IPS-18c (cell line): ENCODE data around the gene GPATCH4.
A peak's percentile ranks its signal among the peaks of the same experiment; 100 is the strongest.
"Not testable (repeated sequence)": the region's sequence is repeated elsewhere in the genome, so short reads cannot be mapped to it uniquely, and the experiment has no call there.

ENCODE experiments used
- H3K4me3 ChIP-seq: 2 replicates; pipeline ENCODE4 v1.7.0; 2013; ENCODE audit warnings: low read depth, mild to moderate bottlenecking, low read length, moderate library complexity; ENCODE audit not compliant: insufficient read depth
- H3K9me3 ChIP-seq: one replicate; pipeline ENCODE4 v1.6.1; 2013; ENCODE audit warnings: mild to moderate bottlenecking, low read length, moderate library complexity; ENCODE audit not compliant: control insufficient read depth, insufficient read depth

The GPATCH4 gene

DNA sequence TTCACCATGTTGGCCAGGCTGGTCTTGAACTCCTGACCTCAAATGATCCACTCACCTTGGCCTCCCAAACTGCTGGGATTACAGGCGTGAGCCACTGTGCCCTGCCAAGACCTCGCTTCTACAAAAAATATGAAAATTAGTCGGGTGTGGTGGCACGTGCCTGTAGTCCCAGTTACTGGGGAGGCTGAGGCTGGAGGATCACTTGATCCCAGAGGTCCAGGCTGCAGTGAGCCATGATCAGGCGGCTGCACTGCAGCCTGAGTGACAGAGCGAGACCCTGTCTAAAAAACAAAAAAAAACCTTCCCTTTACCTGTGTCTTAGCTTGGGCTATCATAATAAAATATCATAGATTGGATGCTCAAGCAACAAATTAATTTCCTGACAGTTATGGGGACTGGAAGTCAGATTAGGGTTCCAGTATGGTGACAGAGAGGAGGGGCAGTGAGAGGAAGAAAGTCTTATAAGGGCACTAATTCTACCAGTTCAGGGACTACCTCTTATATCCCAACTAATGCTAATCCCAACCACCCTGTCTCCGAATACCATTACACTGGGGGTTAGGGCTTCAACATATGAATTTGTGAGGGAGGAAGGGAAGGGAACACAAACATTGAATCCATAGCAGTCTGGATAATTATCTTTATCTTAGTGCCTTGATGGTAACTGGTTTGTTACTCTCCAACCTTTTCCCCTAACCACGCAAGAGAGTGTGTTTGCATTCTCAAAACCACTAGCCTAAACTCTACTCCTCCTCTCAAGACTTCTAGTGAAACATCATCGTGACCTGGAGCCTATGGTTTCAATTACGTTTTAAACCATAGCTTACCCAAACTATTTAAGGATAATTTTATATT, 10.7 kb downstream of the GPATCH4 start:
- Histone ChIP-seq H3K9me3 (no peaks in the 10 kb centered on the region), H3K4me3 (no peak overlapping the region; the same call in 1 of the 2 replicates)

DNA sequence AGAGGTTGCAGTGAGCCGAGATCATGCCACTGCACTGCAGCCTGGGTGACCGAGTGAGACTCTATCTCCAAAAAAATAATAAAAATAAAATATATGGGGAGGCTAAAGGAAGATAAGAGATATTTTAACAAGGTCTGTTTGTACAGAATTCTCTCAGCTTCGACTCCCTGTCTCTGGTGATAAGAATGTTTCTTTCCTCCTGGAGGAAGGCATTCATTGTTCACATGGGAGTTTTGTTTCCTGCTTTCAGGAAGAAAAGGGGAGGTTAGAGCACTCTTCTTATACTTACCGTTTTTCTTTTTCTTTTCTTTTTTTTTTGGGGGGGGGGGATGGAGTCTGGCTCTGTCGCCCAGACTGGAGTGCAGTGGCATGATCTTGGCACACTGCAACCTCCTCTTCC, 11.7 kb downstream of the GPATCH4 start:
- H3K4me3 ChIP-seq = no peak overlapping the region
- H3K9me3 ChIP-seq = no peaks in the 10 kb centered on the region

DNA sequence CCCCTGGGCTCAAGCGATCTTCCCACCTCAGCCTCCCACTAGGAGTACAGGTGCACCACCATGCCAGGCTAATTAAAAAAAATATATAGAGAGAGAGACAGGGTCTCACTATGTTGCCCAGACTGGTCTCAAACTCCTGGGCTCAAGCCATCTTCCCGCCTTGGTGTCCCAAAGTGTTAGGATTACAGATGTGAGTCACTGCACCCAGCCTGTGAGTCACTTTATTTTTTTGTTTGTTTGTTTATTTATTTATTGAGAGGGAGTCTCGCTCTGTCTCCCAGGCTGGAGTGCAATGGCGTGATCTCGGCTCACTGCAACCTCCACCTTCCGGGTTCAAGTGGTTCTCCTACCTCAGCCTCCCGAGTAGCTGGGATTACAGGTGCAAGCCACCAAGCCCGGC, 13.4 kb downstream of the GPATCH4 start:
- not testable (repeated sequence) for H3K4me3 ChIP-seq, H3K9me3 ChIP-seq

DNA sequence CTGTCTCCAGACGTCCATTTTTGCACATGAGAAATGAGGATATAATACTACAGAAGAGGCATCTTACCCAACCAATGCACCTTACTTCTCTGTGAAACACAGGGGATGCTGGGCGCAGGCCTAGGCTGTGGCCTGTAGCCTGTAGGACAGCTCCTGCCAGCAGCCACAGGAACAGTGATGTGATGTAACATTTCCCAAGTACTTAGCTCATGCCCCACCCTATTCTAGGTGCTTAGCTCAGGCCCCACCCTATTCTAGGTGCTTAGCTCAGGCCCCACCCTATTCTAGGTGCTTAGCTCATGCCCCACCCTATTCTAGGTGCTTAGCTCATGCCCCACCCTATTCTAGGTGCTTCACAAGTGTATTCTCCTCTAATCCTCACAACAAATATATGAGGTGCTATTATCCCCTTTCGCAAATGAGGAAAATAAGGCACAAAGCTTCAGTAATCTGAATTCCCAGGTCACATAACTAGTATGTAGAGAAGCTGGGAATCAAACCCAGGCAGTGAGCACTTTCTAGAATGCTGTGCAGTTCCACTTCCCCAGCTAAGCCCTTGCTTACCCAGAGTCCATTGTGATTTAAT, 14.3 kb downstream of the GPATCH4 start:
- Histone ChIP-seq H3K9me3 (no peaks in the 10 kb centered on the region), H3K4me3 (no peak overlapping the region)

DNA sequence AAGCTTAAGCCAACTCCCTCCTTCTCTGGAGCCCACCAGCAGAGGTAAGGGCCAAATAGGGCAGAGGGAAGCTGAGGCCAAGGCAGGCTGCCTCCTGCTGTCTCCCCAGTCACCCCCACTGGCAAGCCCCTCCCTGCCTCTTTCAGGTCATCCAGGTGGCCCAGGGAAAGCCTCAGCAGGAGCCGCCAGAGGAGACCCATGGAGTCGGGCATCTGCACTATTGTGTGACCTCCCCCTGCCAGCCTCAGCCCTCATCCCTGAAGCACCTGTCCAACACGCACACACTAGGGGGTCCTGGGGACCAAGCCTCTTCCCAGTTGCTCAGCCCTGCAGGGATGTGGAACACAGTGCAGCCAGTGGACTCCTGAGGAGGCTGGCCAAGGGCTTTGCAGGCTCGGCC, 15.0 kb downstream of the GPATCH4 start:
- Histone ChIP-seq H3K4me3 (no peak overlapping the region), H3K9me3 (no peaks in the 10 kb centered on the region)

DNA sequence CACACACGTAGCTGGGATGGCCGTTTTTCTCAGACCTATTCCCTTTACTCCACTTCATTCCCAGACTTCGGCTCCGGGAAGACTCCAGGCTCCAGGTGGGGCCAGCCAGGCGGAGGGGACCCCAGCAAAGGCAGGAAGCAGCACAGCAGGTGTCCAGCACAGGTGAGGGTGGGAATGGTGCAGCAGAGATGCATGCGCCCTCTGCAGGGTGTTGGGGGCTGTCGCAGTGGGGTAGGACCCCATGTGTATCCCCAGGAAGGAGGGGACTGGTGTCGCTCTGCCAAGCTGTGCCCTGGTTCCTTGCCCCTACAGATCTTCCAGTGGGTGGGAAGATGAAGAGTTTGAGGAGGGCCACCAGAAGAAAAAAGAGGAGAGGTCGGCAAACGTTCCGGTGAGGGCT, 16.5 kb downstream of the GPATCH4 start:
- H3K9me3 ChIP-seq = no peaks in the 10 kb centered on the region
- no peak overlapping the region for H3K4me3 ChIP-seq

DNA sequence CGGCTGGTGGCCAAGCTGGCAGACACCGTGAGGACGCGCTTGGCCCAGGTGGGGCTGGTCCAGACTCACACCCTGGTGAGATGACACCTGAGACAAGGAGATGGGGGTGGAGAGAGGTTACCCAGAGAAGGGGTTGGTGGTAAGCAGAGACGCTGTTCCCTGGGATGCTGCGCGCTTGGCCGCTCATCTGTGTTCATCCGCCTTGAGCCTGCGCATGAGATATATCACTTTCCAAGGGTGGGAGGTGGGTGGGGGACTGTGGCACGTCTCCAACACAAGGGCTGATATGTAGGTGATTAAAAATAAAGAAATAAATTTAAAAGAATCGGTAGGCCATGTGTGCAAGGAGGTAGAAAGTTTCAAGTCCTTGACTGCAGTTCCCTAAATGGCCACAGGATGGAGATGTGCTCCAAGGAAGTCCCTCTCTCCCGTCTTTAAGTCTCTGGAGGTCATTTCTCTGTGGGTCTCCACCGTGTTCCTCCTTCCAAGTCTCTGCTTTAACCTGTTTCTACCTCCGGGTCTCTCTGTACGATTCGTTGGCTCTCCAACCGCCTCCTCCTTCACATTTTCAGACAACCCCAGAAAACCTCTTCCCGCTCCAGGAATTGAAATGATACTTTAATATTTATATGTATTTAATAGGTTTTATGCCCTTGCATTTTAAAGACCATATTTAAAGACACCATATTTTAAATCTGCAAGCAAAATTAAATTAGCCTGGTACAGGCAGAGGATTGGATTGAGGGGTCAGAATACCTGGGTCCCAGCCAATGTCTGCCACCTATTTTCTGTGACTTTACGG, 17.3 kb downstream of the GPATCH4 start:
- no peaks in the 10 kb centered on the region for H3K9me3 ChIP-seq
- H3K4me3 ChIP-seq = no peak overlapping the region

DNA sequence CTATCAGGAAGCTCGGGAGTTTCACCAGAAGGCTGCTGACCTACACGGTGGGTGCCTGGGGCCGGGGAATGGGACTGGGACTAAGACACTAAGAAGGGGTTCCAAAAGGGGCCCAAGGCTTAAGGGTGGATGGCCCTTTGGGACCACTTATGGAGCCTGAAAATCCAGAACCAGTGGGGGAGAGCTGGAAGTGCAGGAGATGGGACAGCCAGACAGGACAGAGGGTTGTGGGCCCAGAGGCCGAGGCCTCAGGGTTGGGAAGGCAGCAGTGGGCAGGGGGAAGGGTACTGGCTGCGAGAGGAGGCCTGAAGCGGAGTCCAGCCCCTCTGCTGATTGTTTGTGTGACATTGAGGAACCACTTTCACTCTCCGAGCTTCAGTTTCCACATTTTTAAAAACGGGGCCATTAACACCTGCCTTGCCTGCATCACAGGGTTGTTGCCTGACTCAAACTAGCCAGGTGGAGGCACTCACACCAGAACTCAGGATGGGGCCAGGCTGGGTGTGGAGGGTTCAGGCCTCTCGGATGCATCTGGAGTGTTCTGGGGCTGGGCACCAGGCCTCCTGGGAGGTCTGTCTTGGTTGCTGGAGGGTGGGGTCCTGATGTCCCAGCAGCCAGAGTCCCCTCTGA, 18.8 kb downstream of the GPATCH4 start:
- Histone ChIP-seq H3K4me3 (no peak overlapping the region), H3K9me3 (no peaks in the 10 kb centered on the region)

DNA sequence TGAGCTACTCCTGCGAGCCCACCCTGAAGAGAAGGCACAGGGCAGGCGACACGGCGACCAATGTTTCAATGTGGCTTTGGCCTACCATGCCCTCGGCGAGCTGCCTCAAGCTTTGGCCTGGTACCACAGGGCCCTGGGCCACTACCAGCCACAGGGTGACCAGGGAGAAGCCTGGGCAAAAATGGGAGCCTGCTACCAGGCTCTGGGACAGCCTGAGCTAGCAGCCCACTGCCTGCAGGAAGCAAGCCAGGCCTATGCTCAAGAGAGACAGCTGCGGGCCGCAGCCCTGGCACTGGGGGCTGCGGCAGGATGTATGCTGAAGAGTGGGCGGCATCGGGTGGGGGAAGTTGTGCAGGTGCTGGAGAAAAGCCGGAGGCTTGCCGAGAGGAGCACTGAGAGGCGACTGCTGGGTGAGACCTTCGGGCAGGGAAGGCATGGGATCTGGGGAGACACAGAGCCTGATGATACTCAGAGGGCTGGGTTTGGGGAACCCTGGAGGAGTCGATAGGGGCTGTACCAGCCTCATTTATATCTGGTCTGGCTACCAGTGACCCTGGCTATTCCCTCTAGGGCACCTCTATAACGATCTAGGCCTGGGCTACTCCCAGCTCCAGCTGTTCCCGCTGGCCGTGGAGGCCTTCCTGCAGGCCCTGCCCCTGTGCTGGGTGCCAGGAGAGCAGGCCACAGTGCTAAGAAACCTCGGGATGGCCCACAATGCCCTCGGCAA, 19.5 kb downstream of the GPATCH4 start:
- Histone ChIP-seq H3K4me3 (no peak overlapping the region), H3K9me3 (no peaks in the 10 kb centered on the region)

DNA sequence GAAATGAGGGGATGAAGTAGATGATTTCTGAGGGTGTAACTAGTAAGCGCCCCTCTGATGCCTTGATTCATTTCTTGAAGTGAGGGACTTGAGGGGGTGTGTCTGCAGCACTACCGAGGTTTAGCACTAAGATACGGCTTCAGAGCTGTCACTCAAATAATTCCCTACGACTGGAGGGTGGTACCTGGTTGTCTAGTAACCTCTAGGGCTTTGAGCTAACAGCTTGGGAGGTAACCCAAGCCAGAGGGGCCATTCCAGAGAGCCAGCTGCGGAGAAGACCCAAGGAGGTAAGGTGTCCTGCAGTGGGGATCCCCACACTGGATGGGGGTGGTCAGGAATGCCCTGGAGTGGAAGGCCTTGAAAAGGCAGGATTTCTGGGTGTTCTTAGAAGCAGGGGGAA, 21.8 kb downstream of the GPATCH4 start, which contains the start of gene TTC24:
TSS of gene TTC24 (plus strand) at position 252 of the 400 bp plus-strand sequence. CDS start 1,642 bp downstream, outside the sequence.
- no peaks in the 10 kb centered on the region for H3K9me3 ChIP-seq
- H3K4me3 ChIP-seq = no peak within 1 kb of the TSS

DNA sequence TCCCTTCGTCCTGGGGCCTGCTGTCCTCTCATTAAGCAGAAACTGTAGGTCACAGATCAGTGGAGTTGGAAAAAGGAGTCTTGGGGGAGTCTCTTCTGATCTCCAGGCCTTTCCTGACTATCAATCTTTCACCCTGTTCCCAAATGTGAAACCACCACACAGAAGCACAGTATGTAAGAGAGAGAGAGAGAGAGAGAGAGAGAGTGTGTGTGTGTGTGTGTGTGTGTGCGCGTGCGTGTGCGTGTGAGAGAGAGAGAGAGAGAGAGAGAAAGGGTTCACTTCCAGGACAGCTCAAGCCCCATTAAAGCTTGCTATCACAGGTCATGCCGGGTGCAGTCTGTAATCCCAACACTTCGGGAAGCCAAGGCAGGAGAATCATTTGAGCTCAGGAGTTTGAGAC, 23.2 kb downstream of the GPATCH4 start:
- Histone ChIP-seq H3K9me3 (no peaks in the 10 kb centered on the region), H3K4me3 (no peak overlapping the region)

DNA sequence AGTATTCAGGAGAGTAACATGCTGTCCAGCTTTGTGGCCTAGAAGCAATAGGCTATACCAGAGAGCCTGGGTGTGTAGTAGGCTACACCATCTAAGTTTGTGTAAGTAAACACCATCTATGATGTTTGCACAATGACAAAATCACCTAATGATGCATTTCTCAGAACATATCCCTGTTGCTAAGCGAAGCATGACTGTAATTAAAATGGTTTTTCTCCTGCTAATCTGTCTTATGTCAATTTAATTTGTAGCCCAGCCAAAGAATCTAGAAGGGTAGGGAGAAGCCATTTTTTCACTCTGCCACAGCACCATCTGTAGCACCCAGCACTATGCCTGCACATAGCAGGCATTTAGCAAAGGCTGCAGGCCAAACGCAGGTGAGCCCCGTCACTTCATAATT, 23.7 kb downstream of the GPATCH4 start:
- Histone ChIP-seq H3K4me3 (no peak overlapping the region), H3K9me3 (no peaks in the 10 kb centered on the region)

DNA sequence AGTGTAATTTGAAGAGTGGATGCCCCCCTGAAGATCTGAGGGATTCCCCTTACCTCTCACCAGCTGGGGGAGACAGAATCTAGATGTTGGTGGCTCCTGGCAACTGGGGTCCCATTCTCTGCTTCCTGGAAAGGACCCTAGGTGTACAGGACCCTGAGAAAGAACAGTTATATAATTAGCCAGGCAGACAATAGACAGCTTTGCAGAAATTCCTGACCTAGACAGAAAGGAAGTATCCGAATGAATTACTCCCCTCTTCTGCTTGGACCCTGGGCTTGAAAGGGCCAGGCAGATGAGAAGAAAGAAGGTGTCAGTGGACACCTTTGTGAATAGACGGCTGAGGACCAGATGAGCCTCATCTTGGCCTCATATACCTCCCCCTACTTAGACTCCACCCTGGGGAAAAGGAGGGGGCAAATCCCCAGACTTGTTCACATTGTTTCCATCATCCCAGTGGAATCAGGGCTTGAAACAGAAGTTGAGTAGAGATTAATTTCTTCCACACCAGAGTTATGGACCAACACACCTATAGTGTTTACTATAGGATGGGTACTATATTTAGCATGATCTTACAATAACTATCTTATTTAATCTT, 27.1 kb downstream of the GPATCH4 start:
- Histone ChIP-seq H3K9me3 (peaks cover 2% of the 10 kb centered on the region), H3K4me3 (no peak overlapping the region)

DNA sequence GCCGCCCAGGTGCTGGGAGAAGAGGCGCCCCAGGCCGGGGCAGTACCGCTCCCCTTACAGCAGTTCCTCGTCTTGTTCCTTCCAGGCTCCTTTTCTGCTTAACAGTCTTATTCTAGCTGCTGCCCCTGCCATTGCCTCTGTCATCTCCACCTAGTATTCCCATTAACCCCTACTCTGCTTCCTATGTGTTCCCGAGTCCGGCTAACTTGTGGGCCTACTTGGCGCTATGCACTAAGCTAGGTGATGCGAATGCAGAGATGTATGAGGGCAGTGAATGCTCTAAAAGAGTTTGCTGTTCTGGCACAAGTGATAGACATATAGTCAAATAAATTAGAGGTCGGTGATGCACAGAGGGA, 28.6 kb downstream of the GPATCH4 start:
- Histone ChIP-seq H3K9me3 (peaks cover 2% of the 10 kb centered on the region), H3K4me3 (peak overlapping the region; percentile 82; the same call in 1 of the 2 replicates)

DNA sequence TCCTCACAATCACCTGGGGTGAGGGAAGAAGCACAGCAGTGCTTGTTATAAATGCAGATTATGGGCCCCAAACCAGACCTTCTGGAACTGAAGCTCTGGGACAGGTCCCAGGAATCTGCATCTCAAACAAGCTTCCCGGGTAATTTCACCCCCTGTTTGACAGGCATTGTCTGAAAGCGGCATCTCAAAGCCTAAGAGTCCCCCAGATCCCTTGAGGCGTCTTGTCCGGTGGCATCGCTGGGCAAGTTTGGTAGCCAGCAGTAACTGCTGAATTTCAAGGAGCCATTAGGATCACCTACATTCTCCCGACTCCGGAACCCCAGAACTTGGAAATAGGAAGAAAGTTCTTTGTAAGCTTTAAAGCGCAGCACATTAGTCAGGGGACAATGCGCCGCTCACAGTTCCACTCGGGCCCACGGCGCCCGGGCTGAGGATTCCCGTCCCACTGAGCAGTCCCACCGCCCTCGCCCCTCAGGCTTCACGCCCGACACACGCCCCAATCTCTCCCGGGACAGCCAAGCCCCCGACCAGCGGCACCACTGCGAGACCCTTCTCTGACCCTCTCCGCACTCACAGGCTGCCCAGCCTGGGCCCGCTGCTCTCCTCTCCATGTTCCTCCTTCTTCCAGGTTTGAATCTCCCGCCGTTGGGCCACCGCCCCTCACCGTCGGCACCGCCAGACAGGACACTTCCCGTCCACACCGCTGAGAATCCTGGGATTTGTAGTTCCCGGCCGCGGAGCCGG, 29.2 kb downstream of the GPATCH4 start, which contains the start of gene IQGAP3:
TSS of gene IQGAP3 (minus strand) at position 647 of the 744 bp plus-strand sequence. CDS start at position 611, 36 bp downstream.
- H3K9me3 ChIP-seq = peaks cover 2% of the 10 kb centered on the region

More for the DNA sequence above, 29.2 kb downstream of the GPATCH4 start, which contains the start of gene IQGAP3:
- H3K4me3 ChIP-seq = peak within 1 kb of the TSS; percentile 82
